Lower leg skin (tissue), 3 donors: ENCODE data around the gene NOTCH1.

Experiments
- POLR2A ChIP-seq, 2 donors: fragments of 450-650 bp; IDR thresholded peaks; one replicate each; pipeline ENCODE4 v1.6.1; 2016 to 2017; ENCODE audit warnings: antibody characterized with exemption in 2 of 2, mild to moderate bottlenecking in 1 of 2, moderate library complexity in 1 of 2
- TF ChIP-seq, protein P1 (sequence below), 3 donors: fragments of 450-650 bp; IDR thresholded peaks; one replicate each; pipeline ENCODE4 v1.5.1; 2016; ENCODE audit warnings: antibody characterized with exemption in 3 of 3, mild to moderate bottlenecking in 3 of 3, moderate library complexity in 2 of 3

DNA sequence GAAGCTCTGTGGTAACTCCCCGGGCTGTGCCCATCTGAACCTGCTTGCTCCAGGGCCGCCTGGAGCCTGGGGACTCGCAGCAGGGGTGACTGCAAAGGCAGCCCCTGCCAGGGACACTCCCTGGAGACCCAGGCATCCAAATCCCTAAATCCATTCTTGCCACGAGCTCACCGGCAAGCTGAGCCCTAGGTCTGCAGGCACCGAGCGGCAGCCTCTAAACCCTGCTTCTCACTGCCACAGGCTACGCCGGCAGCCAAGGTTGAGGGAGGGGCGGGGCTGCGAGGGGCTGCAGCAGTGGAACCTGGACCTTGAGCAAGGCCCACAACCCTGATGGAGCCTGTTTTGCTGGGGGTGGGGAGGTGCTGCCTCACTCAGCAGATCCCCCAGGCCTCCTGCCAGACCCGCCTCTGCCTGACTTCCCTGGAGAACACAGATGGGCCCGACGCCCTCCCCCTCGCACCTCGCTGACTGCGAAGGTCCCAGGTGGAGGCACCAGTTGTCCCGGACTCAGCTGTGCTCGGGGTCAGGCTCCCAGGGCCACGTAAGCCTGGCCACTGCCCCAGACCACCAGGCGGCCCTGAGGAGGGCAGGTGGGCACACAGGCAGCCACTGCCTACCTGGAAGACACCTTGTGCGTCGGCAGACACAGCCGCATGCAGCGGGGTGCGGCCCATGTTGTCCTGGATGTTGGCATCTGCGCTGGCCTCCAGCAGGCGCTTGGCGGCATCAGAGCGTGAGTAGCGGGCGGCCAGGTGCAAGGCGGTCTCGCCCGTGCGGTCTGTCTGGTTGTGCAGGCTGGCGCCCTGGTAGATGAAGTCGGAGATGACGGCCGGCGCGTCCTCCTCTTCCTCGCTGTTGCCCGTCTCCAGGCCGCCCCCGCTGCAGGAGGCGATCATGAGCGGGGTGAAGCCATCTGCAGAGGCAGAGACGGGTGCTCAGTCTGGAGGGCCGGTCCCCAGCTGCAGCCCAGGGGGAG lies 45.6 kb downstream of the NOTCH1 start:
- TF ChIP-seq, protein P1, sequence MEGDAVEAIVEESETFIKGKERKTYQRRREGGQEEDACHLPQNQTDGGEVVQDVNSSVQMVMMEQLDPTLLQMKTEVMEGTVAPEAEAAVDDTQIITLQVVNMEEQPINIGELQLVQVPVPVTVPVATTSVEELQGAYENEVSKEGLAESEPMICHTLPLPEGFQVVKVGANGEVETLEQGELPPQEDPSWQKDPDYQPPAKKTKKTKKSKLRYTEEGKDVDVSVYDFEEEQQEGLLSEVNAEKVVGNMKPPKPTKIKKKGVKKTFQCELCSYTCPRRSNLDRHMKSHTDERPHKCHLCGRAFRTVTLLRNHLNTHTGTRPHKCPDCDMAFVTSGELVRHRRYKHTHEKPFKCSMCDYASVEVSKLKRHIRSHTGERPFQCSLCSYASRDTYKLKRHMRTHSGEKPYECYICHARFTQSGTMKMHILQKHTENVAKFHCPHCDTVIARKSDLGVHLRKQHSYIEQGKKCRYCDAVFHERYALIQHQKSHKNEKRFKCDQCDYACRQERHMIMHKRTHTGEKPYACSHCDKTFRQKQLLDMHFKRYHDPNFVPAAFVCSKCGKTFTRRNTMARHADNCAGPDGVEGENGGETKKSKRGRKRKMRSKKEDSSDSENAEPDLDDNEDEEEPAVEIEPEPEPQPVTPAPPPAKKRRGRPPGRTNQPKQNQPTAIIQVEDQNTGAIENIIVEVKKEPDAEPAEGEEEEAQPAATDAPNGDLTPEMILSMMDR (IDR thresholded peaks at IDR 0.05): no peak
- TF ChIP-seq POLR2A (IDR thresholded peaks at IDR 0.05): no peak
